IPS DF 6.9 (cell line): ENCODE results near the gene ARHGEF25.
A peak's percentile ranks its signal among the peaks of the same experiment; 100 is the strongest.

Experiments
- DNase-seq: peaks from one replicate; pipeline ENCODE4 v3.0.0-alpha.2; 2013; ENCODE audit warnings: low read depth, low spot score
- H3K27ac ChIP-seq: one replicate; pipeline ENCODE4 v1.5.1; 2013; ENCODE audit warnings: low read length, control low read depth
- H3K27me3 ChIP-seq: 2 replicates; pipeline ENCODE4 v1.6.1; 2013; ENCODE audit warnings: mild to moderate bottlenecking, low read length; ENCODE audit not compliant: control insufficient read depth, insufficient read depth
- H3K36me3 ChIP-seq: 2 replicates; pipeline ENCODE4 v1.6.1; 2013; ENCODE audit warnings: low read length; ENCODE audit not compliant: control insufficient read depth, insufficient read depth
- H3K4me1 ChIP-seq: 2 replicates; pipeline ENCODE4 v1.6.1; 2013; ENCODE audit warnings: low read length; ENCODE audit not compliant: control insufficient read depth, insufficient read depth
- H3K4me3 ChIP-seq: 2 replicates; pipeline ENCODE4 v1.5.1; 2013; ENCODE audit warnings: mild to moderate bottlenecking, low read length
- H3K9me3 ChIP-seq: 2 replicates; pipeline ENCODE4 v1.6.1; 2013; ENCODE audit warnings: low read length, inconsistent platforms; ENCODE audit not compliant: control insufficient read depth, insufficient read depth
- WGBS: extraction: QIAGEN DNeasy Blood & Tissue Kit; methylation state at CpG from one replicate; pipeline ENCODE4 v1.1.7; 2013; ENCODE audit warnings: mixed read lengths, missing lambda C conversion rate; ENCODE audit not compliant: insufficient read length, insufficient coverage; 5-methylcytosine and 5-hydroxymethylcytosine counted together

The ARHGEF25 gene

DNA sequence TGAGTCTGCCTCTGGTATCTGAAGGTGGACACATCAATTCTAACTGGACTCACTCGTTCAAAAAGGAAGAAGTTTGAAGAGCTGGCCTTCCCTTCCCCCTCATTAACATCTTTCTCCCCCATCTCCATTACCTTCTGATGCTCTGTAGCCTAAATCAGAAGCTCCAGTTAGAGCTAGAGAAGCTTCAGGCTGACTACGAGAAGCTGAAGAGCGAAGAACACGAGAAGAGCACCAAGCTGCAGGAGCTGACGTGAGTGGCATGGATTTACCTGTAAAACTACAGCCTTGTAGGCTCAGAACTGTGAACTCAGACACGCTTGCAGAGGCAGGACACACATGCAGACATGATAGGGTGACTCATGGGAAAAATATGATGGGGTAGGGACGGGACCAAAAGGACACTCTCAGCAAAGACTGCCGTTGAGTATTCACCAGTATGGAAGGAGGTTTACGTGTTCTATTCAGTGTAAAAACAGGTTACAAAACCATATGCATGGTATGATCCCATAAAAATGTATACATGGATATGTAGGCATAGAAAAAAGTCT, 34.5 kb upstream of the ARHGEF25 start:
- WGBS = no CpG with 5 or more reads among the region's 9 CpGs
- Histone ChIP-seq H3K36me3 (peaks cover 20% of the 10 kb centered on the region), H3K27ac (no peak overlapping the region), H3K4me1 (no peaks in the 10 kb centered on the region), H3K27me3 (no peaks in the 10 kb centered on the region), H3K9me3 (no peaks in the 10 kb centered on the region), H3K4me3 (no peak overlapping the region)
- no peak for DNase-seq

DNA sequence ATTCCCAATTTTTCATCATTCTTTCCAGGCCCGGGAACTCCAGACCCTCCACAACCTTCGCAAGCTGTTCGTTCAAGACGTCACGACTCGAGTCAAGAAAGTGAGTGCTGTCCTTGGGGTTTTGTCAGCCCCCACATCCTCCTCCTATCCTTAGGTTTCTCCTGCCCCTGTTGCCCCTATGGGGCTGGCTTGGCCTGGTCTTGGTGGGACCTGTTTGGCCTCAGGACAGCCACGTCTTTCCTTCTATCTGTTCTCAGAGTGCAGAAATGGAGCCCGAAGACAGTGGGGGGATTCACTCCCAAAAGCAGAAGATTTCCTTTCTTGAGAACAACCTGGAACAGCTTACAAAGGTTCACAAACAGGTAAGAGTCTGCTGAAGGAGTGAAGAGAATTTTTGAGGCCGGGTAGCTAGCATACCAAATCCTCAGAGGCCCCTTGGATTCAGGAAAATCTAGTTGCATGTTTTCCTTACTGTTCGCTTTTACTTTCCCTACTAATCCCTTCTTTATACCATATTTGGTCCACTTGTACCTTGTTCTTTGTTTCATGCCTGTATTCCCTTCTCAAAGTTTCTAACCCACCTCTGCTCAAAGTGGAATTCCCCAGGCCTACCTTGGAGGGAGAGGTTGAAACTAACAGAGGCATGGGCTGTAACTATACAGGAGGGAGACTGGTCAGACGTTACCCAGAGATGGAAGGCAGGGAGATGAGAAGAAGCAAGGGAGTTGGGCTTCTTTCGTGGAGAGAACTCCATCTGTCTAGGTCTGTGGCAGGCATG, 33.1 kb upstream of the ARHGEF25 start:
- no peaks in the 10 kb centered on the region for H3K4me1 ChIP-seq
- no CpG with 5 or more reads among the region's 12 CpGs for WGBS
- H3K36me3 ChIP-seq = peaks cover 13% of the 10 kb centered on the region
- H3K4me3 ChIP-seq = no peak overlapping the region
- H3K27me3 ChIP-seq = no peaks in the 10 kb centered on the region
- H3K9me3 ChIP-seq = no peaks in the 10 kb centered on the region
- H3K27ac ChIP-seq = no peak overlapping the region
- no peak for DNase-seq

DNA sequence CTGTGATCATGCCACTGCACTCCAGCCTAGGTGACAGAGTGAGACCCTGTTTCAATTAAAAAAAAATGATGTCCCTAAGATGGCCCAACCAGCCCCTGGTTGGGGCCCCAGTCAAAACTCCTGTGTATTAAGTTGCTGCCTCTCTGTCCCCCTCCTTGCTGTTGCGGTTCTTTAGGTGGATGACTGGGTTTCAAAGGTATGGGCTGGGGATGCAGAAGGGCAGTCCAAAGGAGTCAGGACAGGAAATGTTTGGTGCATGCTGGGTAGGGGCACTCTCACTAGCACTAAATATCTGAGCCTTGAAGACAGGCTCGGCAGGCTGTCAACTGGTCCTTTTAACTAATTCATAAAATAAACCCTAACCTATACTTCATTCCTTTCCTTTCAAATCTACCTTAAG, 32.2 kb upstream of the ARHGEF25 start:
- Histone ChIP-seq H3K4me1 (no peaks in the 10 kb centered on the region), H3K9me3 (no peaks in the 10 kb centered on the region), H3K27ac (no peak overlapping the region), H3K4me3 (no peak overlapping the region), H3K27me3 (no peaks in the 10 kb centered on the region), H3K36me3 (peaks cover 13% of the 10 kb centered on the region)
- WGBS = no CpG with 5 or more reads among the region's 2 CpGs
- DNase-seq = no peak

DNA sequence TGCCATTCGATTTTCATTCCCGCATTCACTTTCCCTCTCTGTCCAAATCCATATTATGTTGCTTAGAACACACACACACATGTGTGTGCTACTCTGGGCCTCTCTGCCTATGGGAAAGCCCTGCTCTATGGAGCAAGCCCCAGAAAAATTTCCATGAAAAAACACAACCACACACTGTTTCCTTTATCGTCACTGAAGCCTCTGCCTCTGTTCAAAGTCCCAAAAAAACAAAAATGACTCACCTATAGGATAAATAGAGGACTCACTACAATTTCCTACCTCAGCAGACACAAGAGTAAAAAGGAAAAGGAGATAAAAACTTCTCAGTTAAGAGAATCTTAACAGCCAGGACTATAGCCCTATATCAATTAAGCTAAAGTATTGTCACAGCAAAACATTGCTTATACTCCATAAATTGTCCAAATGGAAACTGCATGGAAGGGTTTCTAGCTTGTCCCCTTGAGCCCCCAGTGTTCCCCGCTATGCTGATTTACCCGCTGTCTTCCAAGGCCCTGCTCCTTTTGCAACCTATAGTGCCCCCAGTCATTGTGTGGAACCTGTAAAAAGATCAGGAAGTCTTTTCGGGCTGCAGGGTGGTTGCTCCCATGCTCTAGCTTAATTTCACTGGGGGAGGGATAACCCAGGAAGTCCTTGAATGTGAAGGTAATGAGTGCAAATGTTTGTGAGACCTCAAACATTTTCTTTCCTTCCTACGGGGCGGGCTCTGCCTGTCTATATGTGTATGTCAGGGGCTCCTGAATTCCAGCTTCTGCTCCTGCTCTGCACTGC, 31.4 kb upstream of the ARHGEF25 start:
- peaks cover 13% of the 10 kb centered on the region for H3K36me3 ChIP-seq
- DNase-seq = no peak
- no peaks in the 10 kb centered on the region for H3K4me1 ChIP-seq
- no peak overlapping the region for H3K27ac ChIP-seq
- H3K27me3 ChIP-seq = no peaks in the 10 kb centered on the region
- H3K4me3 ChIP-seq = no peak overlapping the region
- WGBS = no CpG with 5 or more reads among the region's 8 CpGs
- no peaks in the 10 kb centered on the region for H3K9me3 ChIP-seq

GRCh38 chr12:57580466-57580795, 30.8 kb upstream of the ARHGEF25 start:
- Histone ChIP-seq H3K4me1 (no peaks in the 10 kb centered on the region), H3K27ac (no peak overlapping the region), H3K4me3 (no peak overlapping the region), H3K27me3 (no peaks in the 10 kb centered on the region), H3K9me3 (no peaks in the 10 kb centered on the region), H3K36me3 (peaks cover 13% of the 10 kb centered on the region)
- no peak for DNase-seq
- no CpG with 5 or more reads among the region's 4 CpGs for WGBS

GRCh38 chr12:57581802-57582201, 29.4 kb upstream of the ARHGEF25 start:
- no peak for DNase-seq
- no peak overlapping the region for H3K4me3 ChIP-seq
- no peak overlapping the region for H3K27ac ChIP-seq
- H3K9me3 ChIP-seq = no peaks in the 10 kb centered on the region
- H3K4me1 ChIP-seq = no peaks in the 10 kb centered on the region
- WGBS = no CpG with 5 or more reads among the region's 1 CpG
- H3K36me3 ChIP-seq = peaks cover 6% of the 10 kb centered on the region
- no peaks in the 10 kb centered on the region for H3K27me3 ChIP-seq

DNA sequence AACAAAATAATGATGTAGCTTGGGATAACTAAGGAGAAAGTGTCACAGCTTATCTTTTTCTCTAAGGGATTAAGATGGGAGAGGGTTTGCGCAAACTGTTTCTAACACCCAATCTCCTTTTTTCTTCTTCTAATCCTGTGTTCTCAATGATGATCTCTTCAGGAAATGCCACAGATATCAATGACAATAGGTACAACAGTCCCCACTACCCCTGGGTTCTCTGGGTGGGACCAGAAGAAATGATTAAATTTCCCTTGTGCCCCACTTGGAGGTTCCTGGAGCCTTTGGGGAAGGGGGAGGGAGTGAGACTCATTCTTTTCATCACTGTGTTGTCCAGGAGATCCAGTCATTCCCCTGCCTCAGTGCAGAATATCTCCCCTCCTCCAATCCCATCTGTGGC, 28.8 kb upstream of the ARHGEF25 start:
- Histone ChIP-seq H3K36me3 (peaks cover 5% of the 10 kb centered on the region), H3K4me3 (no peak overlapping the region), H3K27ac (no peak overlapping the region), H3K9me3 (no peaks in the 10 kb centered on the region), H3K27me3 (no peaks in the 10 kb centered on the region), H3K4me1 (no peaks in the 10 kb centered on the region)
- WGBS = no CpG with 5 or more reads among the region's 1 CpG
- DNase-seq = no peak

- Histone ChIP-seq H3K4me1 (no peaks in the 10 kb centered on the region), H3K36me3 (peaks cover 5% of the 10 kb centered on the region), H3K27ac (no peak overlapping the region), H3K4me3 (no peak overlapping the region), H3K9me3 (no peaks in the 10 kb centered on the region), H3K27me3 (no peaks in the 10 kb centered on the region; the same call in 1 of the 2 replicates)
- WGBS = no CpG with 5 or more reads among the region's 13 CpGs
- peak; percentile 84 for DNase-seq
Observed at GRCh38 chr12:57583008-57583831, 28.0 kb upstream of the ARHGEF25 start.

GRCh38 chr12:57584050-57584449, 27.2 kb upstream of the ARHGEF25 start:
- Histone ChIP-seq H3K27me3 (no peaks in the 10 kb centered on the region; the same call in 1 of the 2 replicates), H3K4me1 (no peaks in the 10 kb centered on the region), H3K27ac (no peak overlapping the region), H3K9me3 (no peaks in the 10 kb centered on the region), H3K4me3 (no peak overlapping the region), H3K36me3 (peaks cover 5% of the 10 kb centered on the region)
- no CpG with 5 or more reads among the region's 2 CpGs for WGBS
- no peak for DNase-seq

DNA sequence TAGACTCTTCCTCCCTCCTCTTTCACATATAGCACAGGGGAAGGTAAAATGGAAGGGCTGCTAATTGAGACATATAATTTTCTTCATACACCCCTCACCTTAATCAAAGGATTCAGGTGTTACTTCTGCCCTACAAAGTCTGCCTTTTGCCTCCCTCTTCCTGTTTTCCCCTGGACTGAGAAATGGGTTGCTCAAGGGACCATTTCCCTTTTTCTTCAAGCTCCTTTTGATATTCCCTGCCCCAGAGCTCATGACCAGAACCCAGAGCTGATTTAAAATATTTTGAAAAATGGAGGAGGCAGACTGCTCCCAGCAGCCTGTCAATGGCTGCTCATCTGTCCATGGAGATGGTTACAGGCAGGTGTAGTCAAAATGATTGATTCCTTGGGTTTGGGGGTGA, 26.5 kb upstream of the ARHGEF25 start:
- peaks cover 5% of the 10 kb centered on the region for H3K36me3 ChIP-seq
- no peaks in the 10 kb centered on the region for H3K9me3 ChIP-seq
- no peak for DNase-seq
- no peak overlapping the region for H3K4me3 ChIP-seq
- H3K4me1 ChIP-seq = no peaks in the 10 kb centered on the region
- no peak overlapping the region for H3K27ac ChIP-seq
- no peaks in the 10 kb centered on the region; the same call in 1 of the 2 replicates for H3K27me3 ChIP-seq
